IPS-18c (cell line): ENCODE measurements around the gene PGAP3.

ENCODE experiments used
- H3K4me3 ChIP-seq: 2 replicates; pipeline ENCODE4 v1.7.0; 2013; ENCODE audit warnings: low read depth, mild to moderate bottlenecking, low read length, moderate library complexity; ENCODE audit not compliant: insufficient read depth
- H3K9me3 ChIP-seq: one replicate; pipeline ENCODE4 v1.6.1; 2013; ENCODE audit warnings: mild to moderate bottlenecking, low read length, moderate library complexity; ENCODE audit not compliant: control insufficient read depth, insufficient read depth

PGAP3 gene

GRCh38 chr17:39667262-39667944 lies 20.5 kb downstream of the PGAP3 start:
- Histone ChIP-seq H3K9me3 (no peaks in the 10 kb centered on the region), H3K4me3 (peak overlapping the region; percentile 41)

GRCh38 chr17:39666601-39667261 lies 21.1 kb downstream of the PGAP3 start:
- Histone ChIP-seq H3K4me3 (peak overlapping the region; percentile 41; the same call in 1 of the 2 replicates), H3K9me3 (no peaks in the 10 kb centered on the region)

- Histone ChIP-seq H3K4me3 (no peak overlapping the region), H3K9me3 (no peaks in the 10 kb centered on the region)
These were observed 21.6 kb downstream of the PGAP3 start for GRCh38 chr17:39666231-39666600.

- Histone ChIP-seq H3K9me3 (no peaks in the 10 kb centered on the region), H3K4me3 (no peak overlapping the region)
These were observed 22.1 kb downstream of the PGAP3 start for GRCh38 chr17:39665642-39666224.

GRCh38 chr17:39664581-39665561 lies 23.0 kb downstream of the PGAP3 start, which contains the start of gene TCAP:
TCAP (plus strand) TSS chr17:39665349; CDS start chr17:39665360, 11 bp downstream.
- Histone ChIP-seq H3K4me3 (no peak within 1 kb of the TSS), H3K9me3 (no peaks in the 10 kb centered on the region)

GRCh38 chr17:39663688-39664580 lies 23.9 kb downstream of the PGAP3 start:
- Histone ChIP-seq H3K4me3 (no peak overlapping the region; the same call in 1 of the 2 replicates), H3K9me3 (no peaks in the 10 kb centered on the region)

GRCh38 chr17:39663340-39663687 lies 24.5 kb downstream of the PGAP3 start:
- H3K4me3 ChIP-seq, result no peak overlapping the region
- H3K9me3 ChIP-seq, result no peaks in the 10 kb centered on the region

GRCh38 chr17:39662551-39663339 lies 25.1 kb downstream of the PGAP3 start:
- Histone ChIP-seq H3K4me3 (no peak overlapping the region), H3K9me3 (no peaks in the 10 kb centered on the region)

GRCh38 chr17:39661744-39662541 lies 25.9 kb downstream of the PGAP3 start:
- H3K4me3 ChIP-seq, result no peak overlapping the region
- H3K9me3 ChIP-seq, result no peaks in the 10 kb centered on the region

- H3K9me3 ChIP-seq, result no peaks in the 10 kb centered on the region
- no peak overlapping the region for H3K4me3 ChIP-seq
These were observed 27.2 kb downstream of the PGAP3 start for GRCh38 chr17:39660397-39661385.

- no peaks in the 10 kb centered on the region for H3K9me3 ChIP-seq
- no peak overlapping the region for H3K4me3 ChIP-seq
These were observed 27.9 kb downstream of the PGAP3 start for GRCh38 chr17:39660011-39660360.

GRCh38 chr17:39659279-39660010 lies 28.4 kb downstream of the PGAP3 start:
- H3K4me3 ChIP-seq, result no peak overlapping the region
- H3K9me3 ChIP-seq, result no peaks in the 10 kb centered on the region

- Histone ChIP-seq H3K9me3 (no peaks in the 10 kb centered on the region), H3K4me3 (no peak overlapping the region)
These were observed 29.1 kb downstream of the PGAP3 start for GRCh38 chr17:39658760-39659159.

GRCh38 chr17:39658346-39658745 lies 29.5 kb downstream of the PGAP3 start:
- no peak overlapping the region for H3K4me3 ChIP-seq

More at GRCh38 chr17:39658346-39658745, 29.5 kb downstream of the PGAP3 start:
- no peaks in the 10 kb centered on the region for H3K9me3 ChIP-seq
